LNCaP clone FGC (cell line): ENCODE measurements around the gene PEX5L.

Source experiments
- DNase-seq: peaks from one replicate; pipeline ENCODE4 v3.0.0-alpha.2; 2011; ENCODE audit warnings: low read depth
- H3K4me3 ChIP-seq: 2 replicates; pipeline ENCODE4 v1.5.1; 2011; ENCODE audit warnings: mild to moderate bottlenecking, low read depth, low read length, control low read depth
- TF ChIP-seq, protein P1 (sequence below): IDR thresholded peaks from 2 replicates; pipeline ENCODE4 v1.5.1; 2012; ENCODE audit warnings: mild to moderate bottlenecking; ENCODE audit not compliant: control insufficient read depth, insufficient read depth; ENCODE audit errors: extremely low read depth

Gene PEX5L

GRCh38 chr3:179991883-179992282, 44.9 kb downstream of the PEX5L start:
- no peak for DNase-seq
- no peak overlapping the region for H3K4me3 ChIP-seq
- TF ChIP-seq, protein P1, sequence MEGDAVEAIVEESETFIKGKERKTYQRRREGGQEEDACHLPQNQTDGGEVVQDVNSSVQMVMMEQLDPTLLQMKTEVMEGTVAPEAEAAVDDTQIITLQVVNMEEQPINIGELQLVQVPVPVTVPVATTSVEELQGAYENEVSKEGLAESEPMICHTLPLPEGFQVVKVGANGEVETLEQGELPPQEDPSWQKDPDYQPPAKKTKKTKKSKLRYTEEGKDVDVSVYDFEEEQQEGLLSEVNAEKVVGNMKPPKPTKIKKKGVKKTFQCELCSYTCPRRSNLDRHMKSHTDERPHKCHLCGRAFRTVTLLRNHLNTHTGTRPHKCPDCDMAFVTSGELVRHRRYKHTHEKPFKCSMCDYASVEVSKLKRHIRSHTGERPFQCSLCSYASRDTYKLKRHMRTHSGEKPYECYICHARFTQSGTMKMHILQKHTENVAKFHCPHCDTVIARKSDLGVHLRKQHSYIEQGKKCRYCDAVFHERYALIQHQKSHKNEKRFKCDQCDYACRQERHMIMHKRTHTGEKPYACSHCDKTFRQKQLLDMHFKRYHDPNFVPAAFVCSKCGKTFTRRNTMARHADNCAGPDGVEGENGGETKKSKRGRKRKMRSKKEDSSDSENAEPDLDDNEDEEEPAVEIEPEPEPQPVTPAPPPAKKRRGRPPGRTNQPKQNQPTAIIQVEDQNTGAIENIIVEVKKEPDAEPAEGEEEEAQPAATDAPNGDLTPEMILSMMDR, result no peak

GRCh38 chr3:179991104-179991503, 45.6 kb downstream of the PEX5L start:
- DNase-seq, result no peak
- TF ChIP-seq, protein P1, result no peak
- H3K4me3 ChIP-seq, result no peak overlapping the region

DNA sequence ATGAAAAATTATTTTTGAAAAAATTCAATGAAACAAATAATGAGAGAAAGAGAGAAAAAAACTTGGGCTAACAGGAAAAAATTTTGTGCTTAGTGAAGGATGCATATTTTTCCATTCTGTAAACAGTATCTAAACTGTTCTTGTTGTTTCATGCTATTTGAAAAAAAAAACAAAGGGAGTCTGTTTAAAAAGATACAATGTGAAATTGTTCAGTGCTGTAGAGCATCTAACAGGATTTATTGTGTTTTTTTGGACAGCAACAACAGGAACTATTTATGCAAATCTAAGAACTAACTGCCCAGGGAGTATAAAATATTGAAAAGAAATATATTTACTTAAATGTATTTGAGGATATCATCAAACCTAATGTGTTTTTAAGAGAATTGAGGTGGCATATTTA, 55.1 kb downstream of the PEX5L start:
- DNase-seq, result no peak
- TF ChIP-seq, protein P1, result no peak
- H3K4me3 ChIP-seq, result no peak overlapping the region

- H3K4me3 ChIP-seq, result no peak overlapping the region
- TF ChIP-seq, protein P1, result no peak
- no peak for DNase-seq
These were observed 59.4 kb downstream of the PEX5L start for GRCh38 chr3:179977356-179977755.

GRCh38 chr3:179973931-179974361, 62.8 kb downstream of the PEX5L start:
- no peak for DNase-seq
- no peak overlapping the region for H3K4me3 ChIP-seq
- TF ChIP-seq, protein P1, result no peak

DNA sequence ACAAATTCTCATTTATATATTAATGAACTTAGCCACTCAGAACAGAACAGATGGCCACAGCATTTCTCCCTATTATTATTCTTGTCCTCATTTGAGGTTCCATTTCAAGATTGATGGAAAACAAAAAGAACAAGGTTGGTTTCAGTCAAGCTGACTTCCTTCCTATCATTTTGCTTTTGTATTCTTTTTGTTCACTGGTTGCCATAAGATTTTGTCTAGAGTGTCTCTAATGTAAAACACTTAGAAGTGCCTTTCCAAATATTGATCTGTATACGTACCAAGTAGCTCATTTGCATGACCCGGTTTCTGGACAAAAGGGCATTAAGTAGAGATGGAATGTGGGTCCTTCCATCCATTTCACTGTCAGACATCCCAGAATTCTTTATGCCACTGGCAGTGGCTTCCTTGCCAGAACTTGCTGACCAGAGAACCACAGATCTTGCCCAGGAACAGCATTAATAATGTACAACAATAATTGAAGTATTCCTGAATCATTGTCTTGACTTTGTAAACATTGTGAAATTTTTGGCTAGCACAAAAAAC, 63.8 kb downstream of the PEX5L start:
- DNase-seq, result no peak
- no peak overlapping the region for H3K4me3 ChIP-seq
- TF ChIP-seq, protein P1, result no peak

- no peak overlapping the region for H3K4me3 ChIP-seq
- TF ChIP-seq, protein P1, result no peak
- DNase-seq, result no peak
These were observed 65.5 kb downstream of the PEX5L start for GRCh38 chr3:179971280-179971679.
